SK-N-MC (cell line): ENCODE results near the gene MRTFB.

Experiments used
- EZH2 ChIP-seq: fragments of 200-600 bp; sonication (generic); IDR thresholded peaks from one replicate; pipeline ENCODE4 v1.6.1; 2017; ENCODE audit warnings: antibody characterized with exemption
- FOXP2 ChIP-seq: optimal IDR thresholded peaks from 2 replicates; pipeline ENCODE3; 2011; ENCODE audit warnings: mild to moderate bottlenecking, moderate library complexity; ENCODE audit not compliant: insufficient read depth; ENCODE audit errors: extremely low read length, control extremely low read depth
- POLR2AphosphoS5 ChIP-seq: IDR thresholded peaks from 2 replicates; pipeline ENCODE4 v1.6.1; 2012; ENCODE audit warnings: mild to moderate bottlenecking, low read depth, low read length, borderline replicate concordance

DNA sequence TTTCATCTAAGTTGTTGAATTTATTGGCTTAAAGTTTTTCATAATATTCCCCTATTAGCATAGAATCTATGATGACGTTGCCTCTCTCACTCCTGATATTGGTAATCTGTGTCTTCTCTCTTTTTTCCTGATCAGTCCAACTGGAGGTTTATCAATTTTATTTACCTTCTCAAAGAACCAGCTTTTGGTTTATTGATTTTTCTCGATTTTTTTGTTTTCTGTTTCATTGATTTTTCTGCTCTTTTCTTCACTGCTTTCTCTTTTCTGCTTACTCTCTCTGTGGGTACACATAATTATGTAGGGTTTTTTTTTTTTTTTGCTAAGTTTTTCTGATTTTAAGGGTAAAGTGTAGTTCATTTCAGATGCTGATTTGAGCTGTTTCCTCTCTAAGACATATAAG is 29.7 kb downstream of the MRTFB start:
- TF ChIP-seq EZH2 (no peak), POLR2AphosphoS5 (no peak), FOXP2 (no peak)
